22Rv1 (cell line): ENCODE results near the gene KHK.

ENCODE experiments used
- H3K27ac ChIP-seq: fragments of 450-650 bp; 2 replicates; pipeline ENCODE4 v1.5.1; 2017
- ZFX ChIP-seq: fragments of 450-650 bp; IDR thresholded peaks from 2 replicates; pipeline ENCODE4 v1.6.1; 2017; ENCODE audit warnings: antibody characterized with exemption, borderline replicate concordance
- TF ChIP-seq, protein P1 (sequence below): fragments of 450-650 bp; IDR thresholded peaks from 2 replicates; pipeline ENCODE4 v1.5.1; 2017; ENCODE audit warnings: mild to moderate bottlenecking

The KHK gene

DNA sequence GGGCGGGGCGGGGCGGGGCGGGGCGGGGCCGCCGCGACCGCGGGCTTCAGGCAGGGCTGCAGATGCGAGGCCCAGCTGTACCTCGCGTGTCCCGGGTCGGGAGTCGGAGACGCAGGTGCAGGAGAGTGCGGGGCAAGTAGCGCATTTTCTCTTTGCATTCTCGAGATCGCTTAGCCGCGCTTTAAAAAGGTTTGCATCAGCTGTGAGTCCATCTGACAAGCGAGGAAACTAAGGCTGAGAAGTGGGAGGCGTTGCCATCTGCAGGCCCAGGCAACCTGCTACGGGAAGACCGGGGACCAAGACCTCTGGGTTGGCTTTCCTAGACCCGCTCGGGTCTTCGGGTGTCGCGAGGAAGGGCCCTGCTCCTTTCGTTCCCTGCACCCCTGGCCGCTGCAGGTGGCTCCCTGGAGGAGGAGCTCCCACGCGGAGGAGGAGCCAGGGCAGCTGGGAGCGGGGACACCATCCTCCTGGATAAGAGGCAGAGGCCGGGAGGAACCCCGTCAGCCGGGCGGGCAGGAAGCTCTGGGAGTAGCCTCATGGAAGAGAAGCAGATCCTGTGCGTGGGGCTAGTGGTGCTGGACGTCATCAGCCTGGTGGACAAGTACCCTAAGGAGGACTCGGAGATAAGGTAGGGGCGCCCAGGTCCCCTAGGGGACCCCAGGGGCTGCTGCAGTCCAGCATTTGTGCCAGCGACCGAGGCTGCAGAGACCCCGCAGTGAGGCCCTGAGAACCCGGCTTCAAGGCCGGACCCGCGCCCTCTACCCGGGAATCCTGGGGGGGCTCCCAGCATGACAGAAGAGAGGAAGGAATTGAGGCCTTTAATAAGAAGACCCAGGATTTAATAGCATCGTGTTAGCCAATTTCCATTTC is at the start of gene KHK:
Gene KHK (plus strand): TSS at position 49 of the 870 bp plus-strand sequence. CDS start 488 bp downstream, at position 537.
- TF ChIP-seq ZFX: no peak
- TF ChIP-seq, protein P1, sequence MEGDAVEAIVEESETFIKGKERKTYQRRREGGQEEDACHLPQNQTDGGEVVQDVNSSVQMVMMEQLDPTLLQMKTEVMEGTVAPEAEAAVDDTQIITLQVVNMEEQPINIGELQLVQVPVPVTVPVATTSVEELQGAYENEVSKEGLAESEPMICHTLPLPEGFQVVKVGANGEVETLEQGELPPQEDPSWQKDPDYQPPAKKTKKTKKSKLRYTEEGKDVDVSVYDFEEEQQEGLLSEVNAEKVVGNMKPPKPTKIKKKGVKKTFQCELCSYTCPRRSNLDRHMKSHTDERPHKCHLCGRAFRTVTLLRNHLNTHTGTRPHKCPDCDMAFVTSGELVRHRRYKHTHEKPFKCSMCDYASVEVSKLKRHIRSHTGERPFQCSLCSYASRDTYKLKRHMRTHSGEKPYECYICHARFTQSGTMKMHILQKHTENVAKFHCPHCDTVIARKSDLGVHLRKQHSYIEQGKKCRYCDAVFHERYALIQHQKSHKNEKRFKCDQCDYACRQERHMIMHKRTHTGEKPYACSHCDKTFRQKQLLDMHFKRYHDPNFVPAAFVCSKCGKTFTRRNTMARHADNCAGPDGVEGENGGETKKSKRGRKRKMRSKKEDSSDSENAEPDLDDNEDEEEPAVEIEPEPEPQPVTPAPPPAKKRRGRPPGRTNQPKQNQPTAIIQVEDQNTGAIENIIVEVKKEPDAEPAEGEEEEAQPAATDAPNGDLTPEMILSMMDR: peak; percentile 57

DNA sequence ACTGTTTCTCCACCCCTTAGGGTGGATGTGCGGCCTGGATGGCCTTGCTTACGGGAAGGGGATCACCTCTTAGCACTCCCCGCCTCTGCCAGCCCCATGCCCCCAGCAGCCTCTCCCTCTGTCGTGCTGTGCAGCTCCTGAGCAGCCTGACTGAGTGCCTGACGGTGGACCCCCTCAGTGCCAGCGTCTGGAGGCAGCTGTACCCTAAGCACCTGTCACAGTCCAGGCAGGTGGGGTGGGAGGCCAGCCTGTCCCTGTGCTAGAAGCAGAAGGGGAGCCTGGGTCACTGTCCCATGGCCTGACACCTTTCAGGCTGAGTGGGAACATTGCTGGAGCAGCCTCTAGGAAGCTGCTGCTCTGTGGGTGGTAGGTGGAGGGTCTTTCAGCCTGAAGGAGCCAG is 48.6 kb upstream of the KHK start:
- no peak overlapping the region for H3K27ac ChIP-seq
- no peak for TF ChIP-seq ZFX
- TF ChIP-seq, protein P1: no peak

More for the DNA sequence above, at the start of gene KHK:
- H3K27ac ChIP-seq: peak within 1 kb of the TSS; percentile 79

DNA sequence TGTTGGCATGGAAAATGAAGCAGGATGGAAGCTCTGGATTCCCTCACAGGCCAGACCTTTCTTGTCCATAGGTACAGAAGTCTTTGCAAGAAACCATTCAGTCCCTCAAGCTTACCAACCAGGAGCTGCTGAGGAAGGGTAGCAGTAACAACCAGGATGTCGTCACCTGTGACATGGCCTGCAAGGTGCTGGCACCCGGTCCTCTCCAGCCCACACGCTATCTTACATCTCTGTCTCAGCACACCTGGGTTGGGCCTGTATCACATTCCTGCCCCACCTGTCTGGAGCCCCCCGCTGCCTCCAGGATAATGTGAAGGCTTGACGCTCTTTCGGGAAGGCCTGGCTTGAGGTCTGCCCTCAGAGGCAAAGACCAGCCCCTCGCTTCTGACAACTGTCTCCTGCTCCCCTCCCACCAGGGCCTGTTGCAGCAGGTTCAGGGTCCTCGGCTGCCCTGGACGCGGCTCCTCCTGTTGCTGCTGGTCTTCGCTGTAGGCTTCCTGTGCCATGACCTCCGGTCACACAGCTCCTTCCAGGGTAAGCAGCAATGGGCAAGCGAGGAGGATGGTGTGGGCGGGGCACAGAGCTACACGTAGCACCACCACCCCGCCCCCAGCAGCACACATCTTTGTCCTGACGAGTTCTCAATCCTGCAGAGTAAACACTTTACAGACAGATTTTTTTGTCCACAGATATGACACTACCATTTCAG is 47.8 kb upstream of the KHK start:
- no peak overlapping the region for H3K27ac ChIP-seq
- TF ChIP-seq, protein P1: no peak
- TF ChIP-seq ZFX: no peak

DNA sequence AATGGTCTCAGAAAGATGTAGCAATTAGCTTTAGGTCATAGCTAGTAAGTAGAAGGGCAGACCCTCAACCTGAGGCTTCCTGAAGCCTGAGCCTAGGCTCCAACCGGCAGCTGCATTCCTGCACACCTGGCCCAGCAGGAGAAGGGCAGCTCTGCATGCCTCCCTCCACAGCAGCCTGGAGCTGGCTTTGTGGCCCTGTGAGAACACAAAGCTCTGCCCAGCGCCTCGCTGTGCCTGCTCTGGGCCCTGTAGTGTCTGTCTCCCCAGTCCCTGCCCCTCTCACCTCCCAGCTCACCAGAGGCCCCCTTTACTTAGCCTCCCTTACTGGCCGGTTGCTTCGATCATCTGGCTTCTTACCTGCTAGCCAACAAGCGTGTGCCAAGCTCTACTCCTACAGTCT is 47.1 kb upstream of the KHK start:
- no peak for TF ChIP-seq ZFX
- TF ChIP-seq, protein P1: no peak
- no peak overlapping the region for H3K27ac ChIP-seq

DNA sequence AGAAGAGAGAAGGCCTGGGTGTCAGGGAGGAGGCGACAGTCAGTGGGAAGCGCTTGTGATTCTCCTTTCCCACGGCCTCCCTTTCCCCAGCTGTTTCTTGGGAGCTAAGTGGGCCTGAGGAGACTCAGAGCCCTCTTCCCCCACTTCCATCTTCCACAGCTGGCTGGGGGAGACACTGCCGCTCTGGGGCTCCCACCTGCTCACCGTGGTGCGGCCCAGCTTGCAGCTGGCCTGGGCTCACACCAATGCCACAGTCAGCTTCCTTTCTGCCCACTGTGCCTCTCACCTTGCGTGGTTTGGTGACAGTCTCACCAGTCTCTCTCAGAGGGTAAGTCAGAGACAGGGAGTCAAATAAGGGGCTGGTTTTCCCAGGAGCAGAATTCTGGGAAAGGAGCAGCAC is 46.7 kb upstream of the KHK start:
- H3K27ac ChIP-seq: no peak overlapping the region
- no peak for TF ChIP-seq ZFX
- TF ChIP-seq, protein P1: no peak

DNA sequence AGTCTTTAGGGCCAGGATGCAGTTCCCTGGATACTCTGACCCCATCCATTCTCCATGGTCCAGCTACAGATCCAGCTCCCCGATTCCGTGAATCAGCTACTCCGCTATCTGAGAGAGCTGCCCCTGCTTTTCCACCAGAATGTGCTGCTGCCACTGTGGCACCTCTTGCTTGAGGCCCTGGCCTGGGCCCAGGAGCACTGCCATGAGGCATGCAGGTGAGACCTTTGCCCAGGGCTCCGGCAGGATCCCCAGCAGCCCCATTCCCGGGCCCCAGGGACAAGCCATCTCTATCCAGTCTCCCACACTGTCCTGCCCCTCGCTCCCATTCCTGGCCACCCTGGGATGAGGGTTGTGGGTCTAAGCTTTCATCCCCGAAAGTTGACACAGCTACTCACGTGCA is 46.3 kb upstream of the KHK start:
- TF ChIP-seq, protein P1: no peak
- TF ChIP-seq ZFX: no peak
- H3K27ac ChIP-seq: no peak overlapping the region

DNA sequence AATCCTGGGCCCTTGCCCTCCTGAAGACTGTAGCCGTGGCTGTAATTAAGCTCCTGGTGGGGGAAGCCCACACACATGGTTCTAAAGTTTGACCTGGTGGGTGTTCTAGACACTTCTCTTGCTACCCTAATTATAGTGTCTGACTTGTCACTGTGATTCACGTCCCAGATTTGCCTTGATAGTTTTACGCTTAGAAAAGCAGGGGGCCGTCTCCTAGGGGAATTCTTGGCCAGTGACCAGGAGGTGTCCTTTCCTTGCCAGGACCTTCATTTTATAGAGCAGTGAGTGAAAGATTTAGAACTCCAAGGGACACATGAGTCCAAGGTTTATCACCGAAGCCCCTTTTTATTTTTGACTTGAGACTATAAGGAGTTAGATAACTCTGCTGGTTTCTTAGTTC is 44.8 kb upstream of the KHK start:
- no peak for TF ChIP-seq ZFX
- TF ChIP-seq, protein P1: no peak
- no peak overlapping the region for H3K27ac ChIP-seq
